Heart left ventricle (tissue), 16 donors: ENCODE results near the gene ANKRD11. TPM values are rescaled to one million over a fixed set of nuclear protein-coding genes. Genes with fewer than 3 reads are reported as not detected.

Source experiments
- ATAC-seq, 4 donors: fragments of 200-7000 bp; cut with Tn5 transposase; one replicate each; pipeline ENCODE4 v1.9.1; 2020 to 2022; ENCODE audit warnings: moderate library complexity in 4 of 4, mild to moderate bottlenecking in 3 of 4, moderate number of reproducible peaks in 1 of 4
- DNase-seq, 5 donors: peaks; one replicate each; pipeline ENCODE4 v3.0.0-alpha.2; 2020
- H3K27ac ChIP-seq, 12 donors: fragments of 200-600 bp; sonication (generic) in 4 of 12; one replicate each; pipeline versions ENCODE4 v1.5.0 to v1.8.0; 2016 to 2022; ENCODE audit warnings: mild to moderate bottlenecking in 2 of 12
- H3K27me3 ChIP-seq, 9 donors: fragments of 200-600 bp; sonication (generic) in 2 of 9; one replicate each; pipeline versions ENCODE4 v1.5.1 to v1.8.0; 2016 to 2022; ENCODE audit warnings: mild to moderate bottlenecking in 3 of 9
- H3K36me3 ChIP-seq, 9 donors: fragments of 200-600 bp; sonication (generic) in 2 of 9; one replicate each; pipeline versions ENCODE4 v1.5.0 to v1.8.0; 2018 to 2022; ENCODE audit warnings: mild to moderate bottlenecking in 2 of 9
- H3K4me1 ChIP-seq, 12 donors: fragments of 200-600 bp; sonication (generic) in 4 of 12; one replicate each; pipeline versions ENCODE4 v1.5.0 to v1.8.0; 2016 to 2022; ENCODE audit warnings: mild to moderate bottlenecking in 3 of 12
- H3K4me3 ChIP-seq, 12 donors: fragments of 200-600 bp; sonication (generic) in 4 of 12; one replicate each; pipeline versions ENCODE4 v1.5.0 to v1.8.0; 2017 to 2022; ENCODE audit warnings: mild to moderate bottlenecking in 9 of 12, moderate library complexity in 4 of 12
- H3K9me3 ChIP-seq, 12 donors: fragments of 200-600 bp; sonication (generic) in 4 of 12; one replicate each; pipeline versions ENCODE4 v1.5.0 to v1.8.0; 2016 to 2022; ENCODE audit warnings: mild to moderate bottlenecking in 1 of 12
- POLR2A ChIP-seq, 2 donors: fragments of 450-650 bp; IDR thresholded peaks; one replicate each; pipeline ENCODE4 v1.6.1; 2017; ENCODE audit warnings: antibody characterized with exemption in 2 of 2, mild to moderate bottlenecking in 2 of 2, moderate library complexity in 2 of 2
- WGBS, 4 donors: extraction: QIAGEN DNeasy Blood & Tissue Kit in 2 of 4; methylation state at CpG; one replicate each; pipeline versions ENCODE4 v1.1.5 to v1.1.7; 2013 to 2018; 5-methylcytosine and 5-hydroxymethylcytosine counted together
- intact Hi-C, 10 donors: fragments of 100-400 bp; cut with DNase I; formaldehyde crosslinking; loops; one replicate each; pipeline versions ENCODE4 v1.11.1 to v1.14.2; 2022
- polyA plus RNA-seq, 2 donors: library from polyadenylated mRNA; stranded (reverse); fragments of 200-250 nt; gene quantifications; one replicate each; pipeline ENCODE4 v1.2.3, GENCODE V29; 2013
- total RNA-seq, 9 donors: library from RNA; depleted of rRNA in 2 of 9; stranded (reverse); fragments of >200 nt in 2 of 9; fragmentation: NEBNext Ultra II Directional in 3 of 9; extraction: Animal tissue kit (Norgen Biotek cat#: 25700) in 3 of 9; gene quantifications; one replicate each; pipeline versions ENCODE4 v1.1.0 to v1.2.4, GENCODE V29; 2016 to 2023
- TF ChIP-seq, protein P1 (sequence below), 12 donors: fragments of 200-600 bp; sonication (generic) in 4 of 12; IDR thresholded peaks; one replicate each; pipeline versions ENCODE4 v1.5.0 to v1.8.0; 2018 to 2022; ENCODE audit warnings: antibody characterized with exemption in 12 of 12, mild to moderate bottlenecking in 5 of 12
- donor health status: ischemic (EF 13 %, LVEDD 7.1; RV severe dilation, severe dysfunction).
- donor health status: healthy with polysubstance abuse.
- donor health status: DM: no; HTN: yes; CAD: no.
- donor health status: DM: no; HTN: no; CAD: no.
- donor health status: ischemic (EF 25% LVEDD 6.9; RV normal size, moderate dysfunction).
- donor health status: ischemic (EF 25% LVEDD 5.7; RV mildly dilated, moderate dysfunction).
- donor health status: healthy.
- donor health status: DM: yes; HTN: yes; CAD: no.
- donor health status: ischemic (EF 35%, LVEDD 5.7; RV mildly dilated, moderate dysfunction).
- donor health status: nonischemic (EF 11% LVEDD 7.7; RV severe dilation, severe dysfunction).
- donor health status: DM: yes; HTN: yes; CAD: no.
- donor health status: PGD.
- donor health status: ischemic (EF 29% LVEDD 5.4; RV normal size, mild dysfunction).
- donor health status: nonischemic (EF 23%, LVEDD 6.1; RV moderate dilation, normal function).

The ANKRD11 gene
- total and polyA plus RNA-seq, 11 donors: 53.6 to 123 (median 67.7) TPM

- 93 to 95% (median 94%) methylated on average over 18 of the region's 18 CpGs for WGBS, 4 donors
- Histone ChIP-seq H3K27me3 (no peaks in the 10 kb centered on the region), H3K4me1 (peaks cover 4 to 56% (median 40%) of the 10 kb centered on the region in 12 donors), H3K36me3 (peaks cover 0 to 14% (median 0%) of the 10 kb centered on the region in 9 donors), H3K4me3 (no peak overlapping the region), H3K27ac (no peak overlapping the region), H3K9me3 (peaks cover 0 to 3% (median 0%) of the 10 kb centered on the region in 12 donors)
- ATAC-seq (no peak), DNase-seq (no peak)
- TF ChIP-seq, protein P1, sequence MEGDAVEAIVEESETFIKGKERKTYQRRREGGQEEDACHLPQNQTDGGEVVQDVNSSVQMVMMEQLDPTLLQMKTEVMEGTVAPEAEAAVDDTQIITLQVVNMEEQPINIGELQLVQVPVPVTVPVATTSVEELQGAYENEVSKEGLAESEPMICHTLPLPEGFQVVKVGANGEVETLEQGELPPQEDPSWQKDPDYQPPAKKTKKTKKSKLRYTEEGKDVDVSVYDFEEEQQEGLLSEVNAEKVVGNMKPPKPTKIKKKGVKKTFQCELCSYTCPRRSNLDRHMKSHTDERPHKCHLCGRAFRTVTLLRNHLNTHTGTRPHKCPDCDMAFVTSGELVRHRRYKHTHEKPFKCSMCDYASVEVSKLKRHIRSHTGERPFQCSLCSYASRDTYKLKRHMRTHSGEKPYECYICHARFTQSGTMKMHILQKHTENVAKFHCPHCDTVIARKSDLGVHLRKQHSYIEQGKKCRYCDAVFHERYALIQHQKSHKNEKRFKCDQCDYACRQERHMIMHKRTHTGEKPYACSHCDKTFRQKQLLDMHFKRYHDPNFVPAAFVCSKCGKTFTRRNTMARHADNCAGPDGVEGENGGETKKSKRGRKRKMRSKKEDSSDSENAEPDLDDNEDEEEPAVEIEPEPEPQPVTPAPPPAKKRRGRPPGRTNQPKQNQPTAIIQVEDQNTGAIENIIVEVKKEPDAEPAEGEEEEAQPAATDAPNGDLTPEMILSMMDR (IDR thresholded peaks at IDR 0.05): no peak
- no peak for TF ChIP-seq POLR2A (IDR thresholded peaks at IDR 0.05)
- intact Hi-C loops: no loop called here
Measured at GRCh38 chr16:89350701-89351380, 139.5 kb downstream of the ANKRD11 start.

GRCh38 chr16:89349947-89350633 is 140.3 kb downstream of the ANKRD11 start:
- Histone ChIP-seq H3K27ac (no peak overlapping the region), H3K4me3 (no peak overlapping the region), H3K36me3 (peaks cover 0 to 14% (median 0%) of the 10 kb centered on the region in 9 donors), H3K27me3 (no peaks in the 10 kb centered on the region), H3K9me3 (peaks cover 0 to 3% (median 0%) of the 10 kb centered on the region in 12 donors), H3K4me1 (peaks cover 4 to 56% (median 39%) of the 10 kb centered on the region in 12 donors)
- ATAC-seq (no peak), DNase-seq (no peak)
- no peak for TF ChIP-seq POLR2A (IDR thresholded peaks at IDR 0.05)
- TF ChIP-seq, protein P1 (IDR thresholded peaks at IDR 0.05): no peak
- intact Hi-C loops: loop anchor here in 1 of 10 donors (5.0 kb wide), 1 partner anchor 42 kb away; no protein-coding TSS in a partner anchor
- 88 to 94% (median 90%) methylated on average over 8 of the region's 8 CpGs for WGBS, 4 donors

GRCh38 chr16:89347807-89348206 is 142.6 kb downstream of the ANKRD11 start:
- no peak overlapping the region for H3K27ac ChIP-seq
- no peak overlapping the region for H3K4me3 ChIP-seq
- no peak for TF ChIP-seq POLR2A (IDR thresholded peaks at IDR 0.05)
- TF ChIP-seq, protein P1 (IDR thresholded peaks at IDR 0.05): no peak
- ATAC-seq: no peak
- WGBS, 4 donors: 93 to 97% (median 95%) methylated on average over 4 of the region's 4 CpGs
- no peaks in the 10 kb centered on the region for H3K27me3 ChIP-seq
- intact Hi-C loops: loop anchor here in 1 of 10 donors (5.0 kb wide), 1 partner anchor 44 kb away; no protein-coding TSS in a partner anchor
- no peak for DNase-seq
- H3K4me1 ChIP-seq: peaks cover 3 to 52% (median 30%) of the 10 kb centered on the region in 12 donors
- H3K36me3 ChIP-seq: peaks cover 0 to 16% (median 0%) of the 10 kb centered on the region in 9 donors
- peaks cover 0 to 3% (median 0%) of the 10 kb centered on the region in 12 donors for H3K9me3 ChIP-seq

- peaks cover 0 to 15% (median 0%) of the 10 kb centered on the region in 9 donors for H3K36me3 ChIP-seq
- 68 to 72% (median 70%) methylated on average over 9 of the region's 9 CpGs for WGBS, 4 donors
- no peak overlapping the region for H3K27ac ChIP-seq
- peaks cover 3 to 46% (median 21%) of the 10 kb centered on the region in 12 donors for H3K4me1 ChIP-seq
- TF ChIP-seq, protein P1 (IDR thresholded peaks at IDR 0.05): no peak
- TF ChIP-seq POLR2A (IDR thresholded peaks at IDR 0.05): no peak
- H3K9me3 ChIP-seq: peaks cover 0 to 3% (median 0%) of the 10 kb centered on the region in 12 donors
- intact Hi-C loops: loop anchor here in 1 of 10 donors (5.0 kb wide), 1 partner anchor 45 kb away; no protein-coding TSS in a partner anchor
- ATAC-seq (no peak), DNase-seq (no peak)
- no peaks in the 10 kb centered on the region for H3K27me3 ChIP-seq
- no peak overlapping the region for H3K4me3 ChIP-seq
Measured at GRCh38 chr16:89346869-89347268, 143.5 kb downstream of the ANKRD11 start.
